Muscle of back (tissue), 11 donors: Measurements from ENCODE around the gene DESI1. TPM values are rescaled to one million over a fixed set of nuclear protein-coding genes. Genes with fewer than 3 reads are reported as not detected.
"Not testable (repeated sequence)": the region's sequence is repeated elsewhere in the genome, so short reads cannot be mapped to it uniquely, and the experiment has no call there.

Source experiments
- DNase-seq, 3 donors: peaks; one replicate each; pipeline versions ENCODE4 v3.0.0 to v3.0.0-alpha.2; 2013
- polyA plus RNA-seq, 10 donors: library from polyadenylated mRNA; unstranded; fragments of 120-200 nt; gene quantifications; one replicate each; pipeline ENCODE4 v1.2.1, GENCODE V29; 2013; ENCODE audit not compliant: insufficient read length in 10 of 10

Gene DESI1
- polyA plus RNA-seq, 10 donors, result 16.4 to 29.0 (median 20.6) TPM

- not testable (repeated sequence) for DNase-seq
Measured at GRCh38 chr22:41637623-41638022, 16.8 kb upstream of the DESI1 start.

- no peak for DNase-seq
Measured at GRCh38 chr22:41636467-41636866, 15.6 kb upstream of the DESI1 start.

DNA sequence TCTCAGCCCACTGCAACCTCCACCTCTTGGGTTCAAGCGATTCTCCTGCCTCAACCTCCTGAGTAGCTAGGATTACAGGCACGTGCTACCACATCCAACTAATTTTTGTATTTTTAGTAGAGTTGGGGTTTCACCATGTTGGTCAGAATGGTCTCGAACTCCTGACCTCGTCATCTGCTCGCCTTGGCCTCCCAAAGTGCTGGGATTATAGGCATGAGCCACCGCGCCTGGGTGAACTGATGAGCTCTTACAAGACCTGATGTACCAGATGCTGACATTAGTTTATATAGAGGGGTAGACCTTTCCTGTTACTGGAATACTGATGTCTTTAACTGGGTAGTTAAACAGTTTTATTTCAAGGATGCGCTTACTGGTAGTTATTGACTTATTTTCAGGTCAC, 13.8 kb upstream of the DESI1 start:
- DNase-seq, result not testable (repeated sequence)

DNA sequence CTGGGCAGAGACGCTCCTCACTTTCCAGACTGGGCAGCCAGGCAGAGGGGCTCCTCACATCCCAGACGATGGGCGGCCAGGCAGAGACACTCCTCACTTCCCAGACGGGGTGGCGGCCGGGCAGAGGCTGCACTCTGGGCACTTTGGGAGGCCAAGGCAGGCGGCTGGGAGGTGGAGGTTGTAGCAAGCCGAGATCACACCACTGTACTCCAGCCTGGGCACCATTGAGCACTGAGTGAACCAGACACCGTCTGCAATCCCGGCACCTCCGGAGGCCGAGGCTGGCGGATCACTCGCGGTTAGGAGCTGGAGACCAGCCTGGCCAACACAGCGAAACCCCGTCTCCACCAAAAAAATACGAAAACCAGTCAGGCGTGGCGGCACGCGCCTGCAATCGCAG, 10.8 kb upstream of the DESI1 start:
- not testable (repeated sequence) for DNase-seq

- DNase-seq, result not testable (repeated sequence)
Measured at GRCh38 chr22:41631115-41631514, 10.3 kb upstream of the DESI1 start.

DNA sequence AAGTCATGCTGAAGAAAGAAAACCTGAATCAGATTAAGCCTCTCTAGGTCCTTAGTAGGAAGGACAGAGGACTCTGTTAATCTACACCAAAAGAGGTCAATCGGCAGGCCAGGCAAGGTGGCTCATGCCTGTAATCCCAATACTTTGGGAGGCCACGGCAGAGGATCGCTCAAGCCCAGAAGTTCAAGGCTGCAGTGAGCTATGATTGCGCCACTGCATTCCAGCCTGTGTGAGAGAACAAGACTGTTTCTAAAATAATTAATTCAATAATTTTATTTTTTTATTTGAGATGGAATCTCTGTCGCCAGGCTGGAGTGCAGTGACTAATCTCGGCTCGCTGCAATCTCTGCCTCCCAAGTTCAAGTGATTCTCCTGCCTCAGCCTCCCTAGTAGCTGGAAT, 4.7 kb upstream of the DESI1 start:
- DNase-seq, result no peak

DNA sequence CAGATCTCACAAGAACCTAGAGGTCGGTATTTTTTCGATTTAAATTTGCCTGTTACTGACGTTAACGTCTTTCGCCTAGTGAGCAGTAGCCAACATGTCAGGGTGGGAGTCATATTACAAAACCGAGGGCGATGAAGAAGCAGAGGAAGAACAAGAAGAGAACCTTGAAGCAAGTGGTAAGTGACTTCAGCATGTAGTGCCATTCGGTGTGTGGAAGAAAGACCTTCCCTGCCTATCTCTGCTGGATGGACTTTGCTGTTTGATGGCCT, 1.0 kb upstream of the DESI1 start:
- DNase-seq, result no peak

DNA sequence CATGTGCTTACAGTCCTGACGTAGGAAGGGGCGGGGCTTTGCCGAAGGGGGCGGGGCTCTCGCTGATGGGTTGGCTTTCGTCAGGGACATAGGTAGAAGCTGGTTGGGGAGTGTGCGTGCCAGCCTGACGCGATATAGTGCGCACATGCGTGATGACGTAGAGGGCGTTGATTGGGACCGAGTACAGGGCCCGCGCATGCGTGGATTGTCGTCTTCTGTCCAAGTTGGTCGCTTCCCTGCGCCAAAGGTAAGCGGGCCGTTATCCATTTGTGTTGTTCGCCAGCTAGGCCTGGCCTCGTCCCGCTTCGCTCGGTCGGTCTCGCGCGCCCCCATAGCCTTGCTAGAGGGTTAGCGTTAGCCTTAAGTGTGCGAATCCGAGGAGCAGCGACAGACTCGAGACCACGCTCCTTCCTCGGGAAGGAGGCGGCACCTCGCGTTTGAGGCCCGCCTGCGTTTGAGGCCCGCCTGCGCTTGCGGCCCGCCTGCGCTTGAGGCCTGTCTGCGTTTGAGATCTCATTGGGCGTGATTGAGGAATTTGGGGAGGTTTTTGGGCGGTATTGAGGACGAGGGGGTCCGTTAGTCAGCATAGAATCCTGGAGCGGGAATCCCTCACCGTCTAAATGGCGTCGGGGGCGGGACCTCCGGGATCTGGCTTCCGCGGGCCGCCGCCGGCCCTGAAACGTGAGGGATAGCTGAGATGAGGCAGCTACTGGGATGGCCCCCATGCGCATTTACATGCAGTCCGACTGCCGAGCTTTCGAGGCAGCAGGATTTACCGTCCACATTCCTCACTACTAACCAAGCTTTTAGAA, 462 bp upstream of the DESI1 start, which contains the start of gene XRCC6:
Gene XRCC6 (plus strand): TSS at position 197 of the 812 bp plus-strand sequence. CDS start 710 bp downstream, outside the sequence.
- peak; percentile 100 for DNase-seq

DNA sequence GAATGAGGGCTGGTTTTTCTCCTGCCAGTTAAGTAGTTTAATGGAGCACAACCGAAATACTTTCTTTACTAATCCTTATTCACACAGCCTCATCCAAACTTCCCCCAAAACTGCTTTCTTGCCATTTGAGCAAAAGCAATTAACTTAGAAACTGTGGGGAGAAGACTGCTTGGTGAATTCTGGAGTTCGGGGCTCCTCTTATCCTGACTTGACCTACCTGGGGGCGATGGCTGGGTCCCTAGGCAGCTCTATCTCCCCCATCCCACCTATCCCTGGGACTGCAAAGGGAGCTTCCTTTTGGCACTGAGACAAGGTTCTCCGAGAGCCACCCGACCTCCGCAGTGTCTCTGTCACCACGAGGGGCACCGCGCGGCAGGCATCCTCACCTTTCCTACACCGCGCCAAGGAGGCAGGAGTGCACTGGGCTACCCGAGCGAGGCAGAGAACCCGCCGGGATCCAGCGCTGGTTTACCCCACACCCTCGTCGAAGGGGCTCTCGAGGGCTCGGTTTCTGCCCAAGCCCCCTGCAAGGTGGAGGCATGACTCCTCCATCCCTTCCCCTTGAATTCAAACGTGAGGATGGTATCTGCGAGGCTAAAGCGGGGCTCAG, 759 bp downstream of the DESI1 start:
- DNase-seq, result peak in 1 of 3 donors; percentile 28

DNA sequence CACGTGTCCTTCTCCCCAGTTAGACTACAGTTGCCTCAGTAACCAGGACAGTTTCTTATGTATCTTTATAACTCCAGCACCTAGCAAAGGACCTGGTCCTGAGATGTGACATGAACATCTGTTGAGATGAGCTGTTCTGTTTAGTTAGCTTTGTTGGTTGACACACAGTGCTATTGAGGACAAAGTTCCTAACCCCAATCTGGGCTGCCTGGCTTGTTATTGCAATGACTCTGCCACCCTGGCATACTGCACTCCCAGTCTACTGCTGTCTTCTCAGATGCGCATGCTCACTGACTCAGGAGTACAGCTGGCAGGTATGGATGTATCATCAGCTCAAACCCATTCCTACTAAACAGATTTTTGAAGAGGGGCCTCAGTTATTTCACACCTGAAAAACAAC, 7.4 kb downstream of the DESI1 start:
- DNase-seq, result no peak

GRCh38 chr22:41612603-41613306, 8.1 kb downstream of the DESI1 start:
- no peak for DNase-seq

- DNase-seq, result no peak
Measured at GRCh38 chr22:41608386-41608785, 12.5 kb downstream of the DESI1 start.

GRCh38 chr22:41603873-41604332, 16.9 kb downstream of the DESI1 start:
- DNase-seq, result no peak

GRCh38 chr22:41600976-41601375, 19.9 kb downstream of the DESI1 start:
- DNase-seq, result no peak

- DNase-seq, result no peak
Measured at GRCh38 chr22:41598891-41599635, 21.8 kb downstream of the DESI1 start.

GRCh38 chr22:41598081-41598480, 22.8 kb downstream of the DESI1 start:
- peak in 1 of 3 donors; percentile 49 for DNase-seq

DNA sequence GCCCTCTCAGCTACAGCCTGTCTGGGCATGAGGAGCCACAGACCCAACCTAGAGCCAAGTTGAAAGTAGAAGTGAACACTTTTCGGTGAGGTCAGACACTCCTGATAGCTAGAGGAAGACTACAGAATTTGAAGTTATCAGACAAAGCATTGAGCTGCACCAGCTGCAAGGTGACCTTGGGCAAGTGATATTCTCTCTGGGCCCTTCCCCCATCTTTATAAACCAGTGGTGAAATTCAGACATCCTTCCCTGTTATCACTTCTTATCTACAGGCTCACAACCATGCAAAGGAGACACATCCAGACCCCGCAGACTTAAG, 23.2 kb downstream of the DESI1 start:
- no peak for DNase-seq

DNA sequence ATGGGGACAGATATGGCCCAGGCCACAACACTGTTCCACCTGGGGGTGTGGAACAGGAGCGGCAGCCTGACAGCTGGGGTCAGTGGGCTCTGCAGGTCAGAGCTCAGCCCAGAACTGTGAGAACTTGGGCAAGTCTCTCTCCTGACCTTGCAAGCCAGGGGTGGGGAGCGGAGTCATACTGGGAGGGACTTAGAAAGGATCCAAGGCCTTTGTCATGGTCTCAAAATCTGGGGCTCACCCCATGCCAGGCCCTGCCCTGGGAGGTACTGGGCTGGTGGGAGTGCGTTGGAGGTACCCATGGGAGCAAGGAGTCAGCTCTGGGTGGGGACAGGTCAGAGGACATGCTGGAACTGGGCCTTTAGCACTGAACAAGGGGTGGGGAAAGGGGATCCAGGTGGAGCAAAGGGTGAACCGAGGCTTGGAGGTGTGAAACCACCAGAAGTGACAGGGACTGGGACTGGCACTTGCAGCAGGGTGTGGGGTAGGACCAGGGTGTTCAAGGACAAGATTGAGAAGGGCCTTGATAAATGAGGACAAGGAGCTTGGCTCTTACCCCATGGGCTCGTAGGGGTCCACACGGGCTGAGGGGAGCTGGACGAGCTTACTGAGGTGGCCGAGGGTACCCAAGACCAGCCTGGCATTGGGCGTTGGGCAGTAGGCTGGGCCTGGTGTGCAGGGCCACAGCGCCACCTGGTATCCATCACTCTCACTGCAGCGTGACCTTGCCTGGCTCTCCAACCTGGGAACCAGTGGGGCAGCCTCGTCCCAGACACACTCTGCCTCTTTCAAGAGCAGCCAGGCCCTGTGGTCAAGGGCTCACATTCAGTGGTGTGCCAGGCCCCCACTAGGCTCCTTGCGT, 23.8 kb downstream of the DESI1 start:
- peak in 1 of 3 donors; percentile 55 for DNase-seq

- no peak for DNase-seq
Measured at GRCh38 chr22:41595703-41596102, 25.1 kb downstream of the DESI1 start.

GRCh38 chr22:41593336-41593960, 27.4 kb downstream of the DESI1 start:
- DNase-seq, result not testable (repeated sequence)
